ENCODE results near the gene KRT35.

Gene KRT35

GRCh38 chr17:41448506-41448905 lies 32.4 kb downstream of the KRT35 start:
- DNase-seq (ENCODE audit: low read depth): no peak
- H3K4me3 ChIP-seq (ENCODE audit: low read depth, low read length): no peak overlapping the region
- no peak for TF ChIP-seq CTCF (IDR thresholded peaks at IDR 0.05; ENCODE audit: insufficient read depth, low read depth, low read length, missing control alignments)

- no peak overlapping the region for H3K4me3 ChIP-seq (ENCODE audit: low read depth, low read length)
- no peak for DNase-seq (ENCODE audit: low read depth)
- TF ChIP-seq CTCF (IDR thresholded peaks at IDR 0.05; ENCODE audit: insufficient read depth, low read depth, low read length, missing control alignments): no peak
Observed at GRCh38 chr17:41446806-41447205, 34.1 kb downstream of the KRT35 start.

- no peak for TF ChIP-seq CTCF (IDR thresholded peaks at IDR 0.05; ENCODE audit: insufficient read depth, low read depth, low read length, missing control alignments)
- no peak overlapping the region for H3K4me3 ChIP-seq (ENCODE audit: low read depth, low read length)
- DNase-seq (ENCODE audit: low read depth): no peak
Observed at GRCh38 chr17:41444640-41445039, 36.3 kb downstream of the KRT35 start.

GRCh38 chr17:41444186-41444585 lies 36.8 kb downstream of the KRT35 start:
- no peak for DNase-seq (ENCODE audit: low read depth)
- TF ChIP-seq CTCF (IDR thresholded peaks at IDR 0.05; ENCODE audit: insufficient read depth, low read depth, low read length, missing control alignments): no peak
- no peak overlapping the region for H3K4me3 ChIP-seq (ENCODE audit: low read depth, low read length)

- TF ChIP-seq CTCF (IDR thresholded peaks at IDR 0.05; ENCODE audit: insufficient read depth, low read depth, low read length, missing control alignments): no peak
- DNase-seq (ENCODE audit: low read depth): no peak
- H3K4me3 ChIP-seq (ENCODE audit: low read depth, low read length): no peak overlapping the region
Observed at GRCh38 chr17:41442739-41443138, 38.2 kb downstream of the KRT35 start.

- no peak for TF ChIP-seq CTCF (IDR thresholded peaks at IDR 0.05; ENCODE audit: insufficient read depth, low read depth, low read length, missing control alignments)
- DNase-seq (ENCODE audit: low read depth): no peak
- no peak within 1 kb of the TSS for H3K4me3 ChIP-seq (ENCODE audit: low read depth, low read length)
Observed at GRCh38 chr17:41440531-41441033, 40.4 kb downstream of the KRT35 start, which contains the start of gene KRT38. Gene KRT38, minus strand, starts transcription at chr17:41440983. Its CDS starts 62 bp downstream, at chr17:41440921.

GRCh38 chr17:41439375-41439774 lies 41.6 kb downstream of the KRT35 start:
- no peak overlapping the region for H3K4me3 ChIP-seq (ENCODE audit: low read depth, low read length)
- DNase-seq (ENCODE audit: low read depth): no peak
- TF ChIP-seq CTCF (IDR thresholded peaks at IDR 0.05; ENCODE audit: insufficient read depth, low read depth, low read length, missing control alignments): no peak

All from GM12865 (cell line).